VCaP (cell line): ENCODE measurements around the gene KCNAB1.

Experiments used
- H3K27ac ChIP-seq: fragments of 450-650 bp; 2 replicates; pipeline ENCODE4 v1.5.1; 2017
- CTCF ChIP-seq: fragments of 450-650 bp; conservative IDR thresholded peaks from 2 replicates; pipeline ENCODE4 v1.5.1; 2017; ENCODE audit warnings: mild to moderate bottlenecking, moderate library complexity

The KCNAB1 gene

DNA sequence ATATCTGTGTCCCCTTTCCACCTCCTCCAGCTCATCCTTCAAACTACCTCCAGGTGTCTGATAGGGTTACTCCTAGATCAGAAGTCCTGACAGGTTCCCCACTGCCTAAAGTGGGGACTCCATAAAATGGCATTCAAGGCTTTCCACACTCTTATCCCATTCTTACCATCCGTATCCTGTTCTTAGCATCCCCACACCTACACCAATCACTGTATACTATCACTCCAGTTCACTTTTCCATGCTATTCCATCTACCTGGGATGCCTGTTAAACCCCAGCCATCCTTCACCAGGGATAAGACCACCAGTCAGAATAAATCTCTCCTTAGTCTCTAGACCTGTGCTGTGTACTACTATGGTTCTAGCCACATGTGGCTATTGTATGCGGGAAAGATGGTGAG, 415.4 kb downstream of the KCNAB1 start:
- H3K27ac ChIP-seq, result no peak overlapping the region; the same call in 1 of the 2 replicates
- TF ChIP-seq CTCF, result no peak

DNA sequence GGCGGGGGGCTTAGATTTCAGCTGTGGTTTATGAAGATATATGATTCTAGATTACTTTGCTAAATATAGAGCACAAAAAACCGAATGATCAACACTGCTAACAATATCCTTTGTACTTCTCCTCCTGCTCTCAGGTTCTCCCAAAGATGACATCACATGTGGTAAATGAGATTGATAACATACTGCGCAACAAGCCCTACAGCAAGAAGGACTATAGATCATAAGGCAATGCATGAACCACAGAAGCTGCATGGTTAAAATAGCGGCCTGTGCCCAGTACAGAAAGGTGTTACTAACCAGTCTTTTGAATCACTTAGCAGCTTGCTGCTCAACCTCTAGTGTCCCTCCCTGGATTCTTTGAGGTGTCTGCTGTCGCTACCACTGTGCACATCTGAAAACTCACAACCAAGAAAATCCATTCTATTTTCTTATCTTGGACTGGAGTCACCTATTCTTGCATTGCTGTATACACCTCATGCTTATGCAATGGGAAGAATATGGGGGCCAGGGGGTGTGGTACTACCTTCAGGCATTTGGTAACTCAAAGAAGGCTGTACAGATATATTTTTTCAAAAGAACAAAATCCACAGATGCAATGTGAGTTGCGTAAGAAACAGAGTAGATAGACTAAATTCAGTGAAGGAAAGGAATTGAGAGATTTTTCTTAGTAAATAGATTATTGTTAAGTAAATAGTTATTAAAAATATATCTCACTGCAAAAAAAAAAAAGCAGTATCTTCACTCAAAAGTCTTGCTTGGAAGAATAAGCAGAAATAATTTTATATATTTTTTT, 416.3 kb downstream of the KCNAB1 start:
- H3K27ac ChIP-seq, result peak overlapping the region; percentile 70
- TF ChIP-seq CTCF, result no peak

DNA sequence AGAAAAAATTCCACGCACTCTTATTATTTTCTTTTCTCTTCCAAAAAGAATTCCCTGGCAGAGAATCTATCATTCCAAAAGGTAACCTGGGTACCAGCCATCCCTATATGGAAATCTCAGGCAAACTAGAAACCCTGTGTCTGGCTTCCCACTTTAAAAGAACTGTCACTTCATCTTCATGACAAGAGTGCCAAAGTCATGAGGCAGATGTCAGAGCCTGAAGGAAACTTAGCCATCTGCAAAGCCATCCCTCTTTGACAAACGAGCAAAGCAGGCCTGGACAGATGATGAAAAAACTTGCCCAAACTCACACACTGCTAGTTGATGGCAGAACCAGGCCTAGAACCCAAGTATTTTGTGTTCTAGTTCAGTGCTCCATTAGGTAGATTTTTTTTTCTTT, 418.7 kb downstream of the KCNAB1 start:
- H3K27ac ChIP-seq, result peak overlapping the region; percentile 70
- no peak for TF ChIP-seq CTCF

DNA sequence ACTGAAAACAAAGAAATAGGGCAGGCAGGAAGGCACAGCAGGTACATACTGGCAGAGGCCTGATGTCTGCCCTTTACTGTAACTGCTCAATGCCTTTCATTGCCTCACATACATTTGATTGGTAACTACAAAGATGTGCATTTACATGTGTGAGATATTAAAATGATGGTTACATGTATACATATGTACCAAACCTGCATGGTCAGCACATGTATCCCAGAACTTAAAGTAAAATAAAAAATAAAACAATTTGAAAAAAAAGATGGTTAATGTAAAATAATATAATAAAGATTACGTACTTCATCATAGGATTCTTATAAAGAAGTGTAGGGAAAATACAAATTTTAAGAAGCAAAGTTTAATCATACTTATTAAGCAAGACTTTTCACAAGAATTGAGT, 419.4 kb downstream of the KCNAB1 start:
- no peak for TF ChIP-seq CTCF
- no peak overlapping the region for H3K27ac ChIP-seq

DNA sequence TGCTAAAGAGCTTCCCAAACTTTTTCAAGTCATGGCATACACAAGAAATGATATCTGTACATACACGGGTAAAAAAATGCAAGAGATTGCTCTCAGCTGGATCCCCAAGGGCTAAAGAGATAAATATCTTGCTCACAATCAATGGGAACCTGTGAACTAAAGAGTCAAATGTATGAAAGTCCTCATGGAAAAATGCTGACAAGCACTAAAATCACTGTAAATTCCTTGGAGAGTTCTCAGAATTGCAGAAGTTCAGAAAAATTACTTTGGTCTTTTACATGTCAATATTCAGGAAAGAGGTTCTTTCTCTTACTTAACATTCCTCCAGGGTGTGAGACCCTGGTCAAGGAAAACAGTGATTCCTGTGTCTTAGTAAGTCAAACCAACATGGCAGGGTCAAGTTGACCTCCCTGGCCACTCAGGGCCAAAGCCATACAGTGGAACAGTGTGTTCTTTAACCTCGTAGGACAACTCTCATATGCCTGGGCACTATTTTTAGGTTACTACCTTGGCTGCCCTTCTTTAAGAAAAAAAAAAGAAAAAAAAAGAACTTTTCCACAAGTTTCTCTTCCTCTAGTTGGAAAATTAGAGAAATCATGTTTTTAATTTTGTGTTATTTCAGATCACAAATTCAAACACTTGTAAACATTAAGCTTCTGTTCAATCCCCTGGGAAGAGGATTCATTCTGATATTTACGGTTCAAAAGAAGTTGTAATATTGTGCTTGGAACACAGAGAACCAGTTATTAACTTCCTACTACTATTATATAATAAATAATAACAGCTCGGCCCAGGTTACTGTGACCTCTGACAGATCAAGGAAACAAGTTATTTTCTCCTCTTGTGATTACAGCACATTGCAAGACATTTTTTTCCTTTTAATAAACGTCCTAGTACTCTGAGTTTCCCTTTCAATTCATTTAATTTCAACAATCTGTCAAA, 422.0 kb downstream of the KCNAB1 start:
- TF ChIP-seq CTCF, result no peak
- H3K27ac ChIP-seq, result no peak overlapping the region

DNA sequence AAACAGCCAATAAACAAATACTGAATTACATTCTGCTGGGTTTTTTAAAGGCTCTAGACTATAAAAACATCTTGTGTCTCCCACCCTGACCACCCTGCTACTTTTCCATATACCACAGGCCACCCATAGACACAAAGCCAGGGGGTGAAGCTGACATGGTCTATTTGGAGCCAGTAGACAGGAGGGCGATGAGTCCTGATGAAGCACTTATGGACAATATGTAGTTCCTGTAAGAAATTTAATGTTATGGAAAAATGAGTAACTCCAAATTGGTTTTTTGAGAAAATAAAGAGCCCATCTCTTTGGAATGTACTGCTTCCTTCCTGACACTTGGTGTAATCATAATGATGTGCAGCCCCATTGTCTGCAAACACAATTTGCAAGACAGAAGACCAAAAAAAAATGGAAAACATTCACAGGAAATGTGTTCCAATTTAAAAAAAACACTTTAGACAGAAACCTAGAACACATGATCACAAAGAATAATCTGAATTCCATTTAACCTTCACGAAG, 422.7 kb downstream of the KCNAB1 start:
- TF ChIP-seq CTCF, result no peak
- H3K27ac ChIP-seq, result no peak overlapping the region

DNA sequence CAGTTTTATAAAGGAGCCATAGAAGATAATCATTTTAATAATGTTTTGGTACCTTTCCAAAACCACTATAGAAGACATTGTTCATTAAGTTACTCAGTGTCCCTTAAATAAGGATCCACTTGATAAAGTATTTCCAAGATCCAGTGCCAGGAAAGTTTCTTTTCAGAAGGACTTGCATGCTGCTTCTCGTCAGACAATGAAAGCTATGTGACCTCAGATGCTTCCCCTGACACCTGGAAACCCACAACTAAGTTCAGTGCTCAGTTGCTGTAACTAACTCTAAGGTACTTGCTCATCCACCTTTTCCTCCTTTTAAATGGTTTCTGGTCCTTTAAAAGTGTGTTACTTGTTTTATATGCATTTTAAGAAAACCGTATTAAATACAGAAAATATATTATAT, 427.3 kb downstream of the KCNAB1 start:
- no peak overlapping the region for H3K27ac ChIP-seq
- no peak for TF ChIP-seq CTCF
